ENCODE data around the gene NOTUM. TPM values are rescaled to one million over a fixed set of nuclear protein-coding genes. Genes with fewer than 3 reads are reported as not detected.
A peak's percentile ranks its signal among the peaks of the same experiment; 100 is the strongest.

Gene NOTUM
- total and polyA plus RNA-seq, 9 of the 15 experiments (the other 6 are each of a cell fraction or from before 2014, with no cell fraction given), result 0.03 to 14.0 (median 4.1) TPM

GRCh38 chr17:81931557-81932332 lies 29.2 kb downstream of the NOTUM start (continued):
- TF ChIP-seq NONO (IDR thresholded peaks at IDR 0.05; ENCODE audit: low read depth in 2 of 2, low read length in 1 of 2) (no peak), POU5F1 (IDR thresholded peaks at IDR 0.05; ENCODE audit: borderline replicate concordance, low read depth, low read length, partially characterized antibody) (no peak), ZNF79 (CRISPR knock-in tag; IDR thresholded peaks at IDR 0.05; ENCODE audit: low read depth) (no peak), GTF3C2 (IDR thresholded peaks at IDR 0.05; ENCODE audit: borderline replicate concordance, extremely low read depth, insufficient read length) (no peak), ZNF699 (CRISPR knock-in tag; IDR thresholded peaks at IDR 0.05; ENCODE audit: insufficient replicate concordance) (no peak), JUN (IDR thresholded peaks at IDR 0.05; ENCODE audit: borderline replicate concordance, low read depth, low read length) (no peak), JUN (CRISPR knock-in tag; IDR thresholded peaks at IDR 0.05; ENCODE audit: borderline replicate concordance) (no peak), TCF7 (IDR thresholded peaks at IDR 0.05; ENCODE audit: borderline replicate concordance) (no peak), ZKSCAN1 (IDR thresholded peaks at IDR 0.05; ENCODE audit: low read depth, low read length) (no peak), MBD2 (IDR thresholded peaks at IDR 0.05; ENCODE audit: borderline replicate concordance, low read depth) (0 out of 2 replicates have a peak, but pooled peaks have one; percentile 27), CHD2 (IDR thresholded peaks at IDR 0.05; ENCODE audit: low read depth, low read length) (peak; percentile 26; the same call in 1 of the 2 replicates), SLC30A9 (CRISPR knock-in tag; IDR thresholded peaks at IDR 0.05) (no peak), MGA (IDR thresholded peaks at IDR 0.05) (no peak)
